ENCODE results near the gene ZNF784. TPM values are rescaled to one million over a fixed set of nuclear protein-coding genes. Genes with fewer than 3 reads are reported as not detected.

The ZNF784 gene
- total and polyA plus RNA-seq, 9 of the 15 experiments (the other 6 are each of a cell fraction or from before 2014, with no cell fraction given), result 0.14 to 6.1 (median 2.1) TPM

- TF ChIP-seq JUND (IDR thresholded peaks at IDR 0.05; ENCODE audit: borderline replicate concordance, low read depth, low read length) (peak; percentile 87), JUND (tag; IDR thresholded peaks at IDR 0.05; ENCODE audit: borderline replicate concordance, low read depth, low read length) (no peak; the same call in 2 of the 3 replicates), HNRNPLL (IDR thresholded peaks at IDR 0.05; ENCODE audit: low read depth, low read length, poor library complexity, severe bottlenecking) (peak; percentile 73), CREB3 (tag; conservative IDR thresholded peaks at IDR 0.05; ENCODE audit: low read depth) (0 out of 2 replicates have a peak, but pooled peaks have one; percentile 40), PHB2 (IDR thresholded peaks at IDR 0.05; ENCODE audit: low read depth) (no peak), FOXJ2 (tag; IDR thresholded peaks at IDR 0.05) (peak; percentile 91), FOSL1 (tag; conservative IDR thresholded peaks at IDR 0.05) (peak; percentile 51; the same call in 1 of the 2 replicates), COPS2 (conservative IDR thresholded peaks at IDR 0.05) (no peak), ATF4 (CRISPR knock-in tag; IDR thresholded peaks at IDR 0.05) (no peak), CSDE1 (IDR thresholded peaks at IDR 0.05) (peak in 1 of 2 experiments; percentile 89; a peak in 2 of 4 replicates), NR1H2 (CRISPR knock-in tag; IDR thresholded peaks at IDR 0.05) (0 out of 2 replicates have a peak, but pooled peaks have one; percentile 48), ZNF282 (CRISPR knock-in tag; IDR thresholded peaks at IDR 0.05) (no peak), ZNF263 (CRISPR knock-in tag; IDR thresholded peaks at IDR 0.05; ENCODE audit: borderline replicate concordance) (peak; percentile 69; the same call in 1 of the 2 replicates), CLOCK (CRISPR knock-in tag; IDR thresholded peaks at IDR 0.05; ENCODE audit: borderline replicate concordance) (no peak), NFIC (IDR thresholded peaks at IDR 0.05) (no peak; the same call in 1 of the 2 replicates), CAMTA2 (CRISPR knock-in tag; conservative IDR thresholded peaks at IDR 0.05) (no peak), ZBTB49 (CRISPR knock-in tag; IDR thresholded peaks at IDR 0.05; ENCODE audit: borderline replicate concordance) (no peak), RBM14 (IDR thresholded peaks at IDR 0.05; ENCODE audit: borderline replicate concordance, insufficient read depth, low read depth, low read length) (no peak), ZNF511 (CRISPR knock-in tag; IDR thresholded peaks at IDR 0.05) (peak; percentile 74; the same call in 1 of the 2 replicates), RBM34 (IDR thresholded peaks at IDR 0.05; ENCODE audit: borderline replicate concordance, insufficient read depth, low read length) (no peak)
Measured at GRCh38 chr19:55653651-55654322, 29.4 kb upstream of the ZNF784 start (continued).

All from K562 (cell line).